ENCODE data around the gene ARHGAP26. TPM values are rescaled to one million over a fixed set of nuclear protein-coding genes. Genes with fewer than 3 reads are reported as not detected.

ARHGAP26 gene
- polyA plus RNA-seq, 1 donor from 2014 or later, result 0.83 TPM

GRCh38 chr5:142881076-142881783 is 111.1 kb downstream of the ARHGAP26 start:
- no peak overlapping the region for H3K27ac ChIP-seq (ENCODE audit: low read length)
- H3K9ac ChIP-seq (ENCODE audit: low read length), result no peak overlapping the region
- H3K4me2 ChIP-seq (ENCODE audit: low read length), result no peak overlapping the region
- TF ChIP-seq EP300 (conservative IDR thresholded peaks at IDR 0.05; ENCODE audit: poor library complexity, severe bottlenecking) (no peak), SMC3 (conservative IDR thresholded peaks at IDR 0.05; ENCODE audit: poor library complexity) (no peak), REST (IDR thresholded peaks at IDR 0.05; ENCODE audit: borderline replicate concordance) (no peak), EZH2 (IDR thresholded peaks at IDR 0.05; ENCODE audit: borderline replicate concordance, insufficient read depth, low read length, poor library complexity, severe bottlenecking) (no peak), MXI1 (conservative IDR thresholded peaks at IDR 0.05; ENCODE audit: poor library complexity, severe bottlenecking) (no peak)
- TF ChIP-seq, protein P1, sequence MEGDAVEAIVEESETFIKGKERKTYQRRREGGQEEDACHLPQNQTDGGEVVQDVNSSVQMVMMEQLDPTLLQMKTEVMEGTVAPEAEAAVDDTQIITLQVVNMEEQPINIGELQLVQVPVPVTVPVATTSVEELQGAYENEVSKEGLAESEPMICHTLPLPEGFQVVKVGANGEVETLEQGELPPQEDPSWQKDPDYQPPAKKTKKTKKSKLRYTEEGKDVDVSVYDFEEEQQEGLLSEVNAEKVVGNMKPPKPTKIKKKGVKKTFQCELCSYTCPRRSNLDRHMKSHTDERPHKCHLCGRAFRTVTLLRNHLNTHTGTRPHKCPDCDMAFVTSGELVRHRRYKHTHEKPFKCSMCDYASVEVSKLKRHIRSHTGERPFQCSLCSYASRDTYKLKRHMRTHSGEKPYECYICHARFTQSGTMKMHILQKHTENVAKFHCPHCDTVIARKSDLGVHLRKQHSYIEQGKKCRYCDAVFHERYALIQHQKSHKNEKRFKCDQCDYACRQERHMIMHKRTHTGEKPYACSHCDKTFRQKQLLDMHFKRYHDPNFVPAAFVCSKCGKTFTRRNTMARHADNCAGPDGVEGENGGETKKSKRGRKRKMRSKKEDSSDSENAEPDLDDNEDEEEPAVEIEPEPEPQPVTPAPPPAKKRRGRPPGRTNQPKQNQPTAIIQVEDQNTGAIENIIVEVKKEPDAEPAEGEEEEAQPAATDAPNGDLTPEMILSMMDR (IDR thresholded peaks at IDR 0.05; ENCODE audit: poor library complexity, severe bottlenecking), result no peak
- H3K4me3 ChIP-seq (ENCODE audit: low read length), result no peak overlapping the region
- H3K79me2 ChIP-seq (replicated peaks; ENCODE audit: insufficient read depth, low read length), result no peaks in the 10 kb centered on the region
- no peaks in the 10 kb centered on the region for H3K9me2 ChIP-seq (ENCODE audit: insufficient read depth, low read length)
- no peak overlapping the region for H2AFZ ChIP-seq (ENCODE audit: low read depth, low read length)
- H4K20me1 ChIP-seq (ENCODE audit: insufficient read depth), result no peaks in the 10 kb centered on the region
- H3K27me3 ChIP-seq (ENCODE audit: insufficient read depth, low read depth, low read length), result no peaks in the 10 kb centered on the region
- H3K36me3 ChIP-seq (ENCODE audit: insufficient read depth, low read length), result no peaks in the 10 kb centered on the region
- no peaks in the 10 kb centered on the region for H3K9me3 ChIP-seq (ENCODE audit: low read length)
- no peaks in the 10 kb centered on the region for H3F3A ChIP-seq (ENCODE audit: insufficient read depth, low read length, poor library complexity, severe bottlenecking)

- no peaks in the 10 kb centered on the region for H4K20me1 ChIP-seq (ENCODE audit: insufficient read depth)
- H3K4me3 ChIP-seq (ENCODE audit: low read length), result no peak overlapping the region
- H3K36me3 ChIP-seq (ENCODE audit: insufficient read depth, low read length), result no peaks in the 10 kb centered on the region
- no peak overlapping the region for H3K9ac ChIP-seq (ENCODE audit: low read length)
- no peaks in the 10 kb centered on the region for H3K79me2 ChIP-seq (replicated peaks; ENCODE audit: insufficient read depth, low read length)
- H3F3A ChIP-seq (ENCODE audit: insufficient read depth, low read length, poor library complexity, severe bottlenecking), result no peaks in the 10 kb centered on the region
- no peak overlapping the region for H3K27ac ChIP-seq (ENCODE audit: low read length)
- no peak for TF ChIP-seq POLR2AphosphoS5 (IDR thresholded peaks at IDR 0.05)
- TF ChIP-seq, protein P1 (IDR thresholded peaks at IDR 0.05; ENCODE audit: poor library complexity, severe bottlenecking), result no peak
- no peak for TF ChIP-seq MXI1 (conservative IDR thresholded peaks at IDR 0.05; ENCODE audit: poor library complexity, severe bottlenecking)
- no peak for TF ChIP-seq TAF1 (IDR thresholded peaks at IDR 0.05; ENCODE audit: low read depth)
- TF ChIP-seq EZH2 (IDR thresholded peaks at IDR 0.05; ENCODE audit: borderline replicate concordance, insufficient read depth, low read length, poor library complexity, severe bottlenecking), result no peak
- TF ChIP-seq EP300 (conservative IDR thresholded peaks at IDR 0.05; ENCODE audit: poor library complexity, severe bottlenecking), result no peak
- TF ChIP-seq REST (IDR thresholded peaks at IDR 0.05; ENCODE audit: borderline replicate concordance), result no peak
- TF ChIP-seq RAD21 (conservative IDR thresholded peaks at IDR 0.05), result no peak
- no peak for TF ChIP-seq SMC3 (conservative IDR thresholded peaks at IDR 0.05; ENCODE audit: poor library complexity)
- H3K4me2 ChIP-seq (ENCODE audit: low read length), result no peak overlapping the region
- H2AFZ ChIP-seq (ENCODE audit: low read depth, low read length), result no peak overlapping the region
- no peaks in the 10 kb centered on the region for H3K27me3 ChIP-seq (ENCODE audit: insufficient read depth, low read depth, low read length)
- no peaks in the 10 kb centered on the region for H3K9me2 ChIP-seq (ENCODE audit: insufficient read depth, low read length)
- H3K9me3 ChIP-seq (ENCODE audit: low read length), result no peaks in the 10 kb centered on the region
These were observed 111.6 kb downstream of the ARHGAP26 start for GRCh38 chr5:142881784-142882126.
